KBM-7 (cell line): ENCODE results near the gene CHMP5.
A peak's percentile ranks its signal among the peaks of the same experiment; 100 is the strongest.

Experiments
- DNase-seq: peaks from one replicate; pipeline ENCODE4 v3.0.0-alpha.2; 2015
- in situ Hi-C: fragments of 300-500 bp; cut with MboI; formaldehyde crosslinking; loops from 2 replicates; pipeline ENCODE4 v1.14.3; 2020; ENCODE audit warnings: low sequenced_read_pairs, low pct_unique_long_range_greater_than_20kb, mixed read lengths

The CHMP5 gene

GRCh38 chr9:33267151-33267767, 2.4 kb downstream of the CHMP5 start:
- in situ Hi-C loops: no loop called here
- no peak for DNase-seq

GRCh38 chr9:33270146-33270545, 5.3 kb downstream of the CHMP5 start:
- in situ Hi-C loops: no loop called here
- no peak for DNase-seq

DNA sequence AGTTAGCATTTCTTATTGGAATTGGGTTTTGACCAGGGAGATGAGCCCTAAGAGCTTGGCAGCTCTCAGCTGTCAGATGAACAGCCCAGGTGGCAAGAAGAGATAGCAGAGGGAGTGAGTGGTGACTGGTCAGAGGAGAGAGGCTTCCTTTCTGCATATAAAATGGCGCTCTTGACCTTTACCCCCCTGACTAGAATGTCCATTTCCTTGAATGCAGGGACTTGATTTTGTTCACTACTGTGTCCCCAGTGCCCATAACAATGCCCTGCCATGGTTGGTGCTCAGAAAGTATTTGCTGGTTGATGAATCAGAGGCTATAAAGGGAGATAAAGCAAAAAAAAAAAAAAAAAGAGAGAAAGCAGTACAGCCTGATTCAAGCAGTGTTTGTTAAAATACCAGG, 7.2 kb downstream of the CHMP5 start:
- no peak for DNase-seq
- in situ Hi-C loops: no loop called here

- no peak for DNase-seq
- in situ Hi-C loops: no loop called here
Observed at GRCh38 chr9:33273266-33273971, 8.6 kb downstream of the CHMP5 start.

DNA sequence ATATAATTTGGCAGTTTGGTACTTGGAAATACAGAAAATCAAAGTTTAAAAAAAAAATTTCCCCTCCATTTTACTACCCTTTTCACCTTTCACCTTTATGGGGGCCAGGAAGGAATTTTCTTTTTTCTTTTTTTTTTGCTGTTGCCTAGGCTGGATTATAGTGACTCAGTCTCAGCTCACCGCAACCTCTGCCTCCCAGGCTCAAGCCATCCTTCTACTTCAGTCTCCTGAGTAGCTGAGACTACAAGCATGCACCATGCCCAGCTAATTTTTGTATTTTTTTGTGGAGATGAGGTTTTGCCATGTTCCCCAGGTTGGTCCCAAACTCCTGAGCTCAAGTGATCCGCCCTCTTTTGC, 9.1 kb downstream of the CHMP5 start:
- in situ Hi-C loops: no loop called here
- no peak for DNase-seq

DNA sequence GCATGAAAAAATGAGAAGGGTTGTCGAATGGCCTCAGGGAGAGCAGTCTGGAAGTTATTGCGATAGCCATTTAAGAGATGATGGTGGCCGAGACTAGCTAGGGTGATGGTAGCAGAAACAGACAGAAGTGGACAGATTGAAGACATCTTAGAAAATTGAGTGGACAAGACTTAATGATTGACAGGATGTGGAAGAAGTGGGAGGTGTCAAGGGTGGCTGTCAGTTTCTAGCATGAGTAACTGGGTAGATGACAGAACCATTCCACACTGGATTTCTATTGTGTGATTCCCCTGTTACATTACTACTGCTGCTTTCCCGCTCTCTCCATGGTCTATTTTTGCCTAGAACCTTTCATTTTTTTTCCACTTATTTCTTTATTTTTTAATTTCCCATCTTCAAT, 12.6 kb downstream of the CHMP5 start:
- in situ Hi-C loops: no loop called here
- no peak for DNase-seq

DNA sequence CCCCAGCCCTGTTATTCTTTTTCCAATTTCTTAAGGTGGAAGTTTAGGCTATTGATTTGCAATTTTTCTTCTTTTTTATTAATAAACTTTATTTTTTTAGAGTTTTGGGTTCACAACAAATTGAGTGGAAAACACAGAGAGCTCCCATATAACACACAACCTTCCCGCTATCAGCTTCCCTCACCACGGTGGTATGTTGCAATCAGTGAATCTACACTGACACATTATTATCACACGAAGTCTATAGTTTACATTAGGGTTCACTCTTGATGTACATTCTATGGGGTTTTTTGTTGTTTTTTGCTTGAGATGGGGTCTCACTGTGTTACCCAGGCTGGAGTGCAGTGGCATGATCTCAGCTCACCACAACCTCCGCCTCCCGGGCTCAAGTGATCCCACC, 20.7 kb downstream of the CHMP5 start:
- in situ Hi-C loops: no loop called here
- DNase-seq: no peak

DNA sequence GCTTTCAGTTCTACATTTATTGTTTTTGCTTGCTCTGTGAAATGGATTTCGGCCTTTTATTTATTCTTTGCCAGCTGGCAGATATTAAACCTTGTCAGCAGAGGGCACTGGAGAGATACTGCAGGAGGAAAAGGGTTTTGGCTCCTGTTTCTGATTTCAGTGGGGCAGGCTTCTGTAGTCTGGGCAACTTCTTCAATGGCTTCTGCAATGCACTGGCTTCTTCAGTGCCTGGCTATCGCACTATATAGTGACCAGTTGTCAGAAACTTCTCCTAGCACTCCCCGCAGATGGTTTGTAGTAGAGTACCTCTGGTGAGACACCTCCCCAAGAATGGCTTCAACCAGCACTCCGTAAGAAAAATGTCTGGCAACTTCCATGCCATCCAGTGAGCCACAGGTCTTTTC, 22.2 kb downstream of the CHMP5 start:
- in situ Hi-C loops: no loop called here
- peak; percentile 80 for DNase-seq

GRCh38 chr9:33288235-33288634, 23.4 kb downstream of the CHMP5 start:
- in situ Hi-C loops: no loop called here

GRCh38 chr9:33288828-33289483, 24.1 kb downstream of the CHMP5 start:
- no peak for DNase-seq
- in situ Hi-C loops: no loop called here

More at GRCh38 chr9:33288235-33288634, 23.4 kb downstream of the CHMP5 start:
- DNase-seq: no peak

DNA sequence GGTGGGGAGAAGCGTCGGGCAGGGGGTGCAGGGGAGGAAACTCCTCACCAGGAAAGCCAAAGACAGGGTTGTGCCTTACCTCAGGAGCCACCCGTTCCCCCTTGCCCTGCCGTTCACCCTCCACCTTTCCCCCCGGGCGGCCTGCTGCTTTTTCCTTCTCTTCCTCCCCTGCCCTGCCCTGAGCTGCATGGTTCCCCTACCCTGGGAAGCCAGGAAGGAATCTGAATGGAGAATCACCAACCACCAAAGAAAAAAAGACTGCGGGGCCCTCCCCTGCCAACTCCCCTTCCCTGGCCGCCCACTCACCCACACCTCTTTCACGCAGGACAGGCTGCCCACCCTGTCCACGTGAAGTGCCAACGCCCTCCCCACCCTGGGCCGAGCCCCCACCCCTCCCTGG, 24.6 kb downstream of the CHMP5 start:
- peak; percentile 27 for DNase-seq
- in situ Hi-C loops: no loop called here

- in situ Hi-C loops: no loop called here
- DNase-seq: no peak
Observed at GRCh38 chr9:33289936-33290246, 25.0 kb downstream of the CHMP5 start.

GRCh38 chr9:33290247-33291030, 25.6 kb downstream of the CHMP5 start, which contains the start of gene NFX1:
TSS of gene NFX1 (plus strand) at chr9:33290516. CDS start at chr9:33290573, 57 bp downstream.
- in situ Hi-C loops: no loop called here
- DNase-seq: peak; percentile 100

DNA sequence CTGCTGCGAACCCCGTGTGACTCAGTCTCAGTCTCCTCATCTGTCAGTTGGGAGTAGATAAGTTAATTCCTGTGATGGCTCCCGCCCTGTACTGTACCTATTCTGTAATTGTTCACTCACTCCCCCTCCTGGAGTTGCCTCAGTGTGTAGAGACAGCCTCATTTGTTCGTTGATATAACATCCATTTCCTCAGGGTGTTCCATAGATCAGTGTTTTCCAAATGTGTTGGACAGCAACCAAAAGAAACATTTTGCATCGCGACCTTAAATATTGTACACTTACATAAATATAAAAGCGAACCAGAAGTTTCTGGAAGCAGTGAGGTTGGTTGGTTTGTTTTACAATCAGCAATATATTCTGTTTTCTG, 26.2 kb downstream of the CHMP5 start:
- DNase-seq: no peak
- in situ Hi-C loops: no loop called here

- DNase-seq: no peak
- in situ Hi-C loops: no loop called here
Observed at GRCh38 chr9:33291901-33292300, 27.1 kb downstream of the CHMP5 start.

DNA sequence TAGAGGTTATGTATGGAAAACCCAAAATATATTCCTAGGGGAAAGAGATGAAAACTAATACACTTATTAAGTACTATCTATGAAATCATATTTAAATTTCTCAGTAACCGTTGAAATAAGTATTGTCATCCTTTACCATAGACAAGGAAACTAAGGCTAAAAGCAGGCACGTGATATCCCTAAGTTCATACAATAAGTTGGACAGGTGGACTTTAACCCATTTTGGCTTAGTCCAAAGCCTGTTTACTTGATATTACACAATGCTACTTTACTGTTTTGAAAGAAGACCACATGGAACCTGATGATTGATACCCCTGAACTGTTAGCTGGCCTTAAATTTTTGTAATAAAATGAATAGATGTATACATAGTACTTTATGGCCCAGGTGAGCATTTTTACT, 28.9 kb downstream of the CHMP5 start:
- no peak for DNase-seq
- in situ Hi-C loops: no loop called here

- DNase-seq: no peak
- in situ Hi-C loops: no loop called here
Observed at GRCh38 chr9:33294670-33295432, 30.0 kb downstream of the CHMP5 start.

- in situ Hi-C loops: no loop called here
- no peak for DNase-seq
Observed at GRCh38 chr9:33295571-33295970, 30.7 kb downstream of the CHMP5 start.

GRCh38 chr9:33297432-33297831, 32.6 kb downstream of the CHMP5 start:
- in situ Hi-C loops: no loop called here
- DNase-seq: peak; percentile 85
